HepG2 (cell line): ENCODE data around the gene LDB3.

Experiments used
- CHD2 ChIP-seq: IDR thresholded peaks from 2 replicates; pipeline ENCODE4 v1.6.1; 2011; ENCODE audit warnings: low read depth, low read length, improper control_type of control experiment
- ETV5 ChIP-seq: IDR thresholded peaks from 2 replicates; pipeline ENCODE4 v1.6.1; 2018; ENCODE audit warnings: missing biosample characterization, missing genetic modification reagents, inconsistent platforms, borderline replicate concordance
- EZH2 ChIP-seq: conservative IDR thresholded peaks from 2 replicates; pipeline ENCODE4 v1.6.1; 2012; ENCODE audit warnings: mild to moderate bottlenecking, low read depth, low read length, moderate library complexity
- ZFP90 ChIP-seq: sonication (generic); formaldehyde crosslinking; IDR thresholded peaks from 2 replicates; pipeline ENCODE4 v1.8.0; 2022; ENCODE audit warnings: missing genetic modification reagents, mild to moderate bottlenecking, inconsistent platforms, borderline replicate concordance
- ZNF383 ChIP-seq: sonication (generic); formaldehyde crosslinking; IDR thresholded peaks from 2 replicates; pipeline ENCODE4 v1.4.0; 2020; ENCODE audit warnings: missing genetic modification reagents, mild to moderate bottlenecking, borderline replicate concordance
- ZNF547 ChIP-seq: sonication (generic); formaldehyde crosslinking; IDR thresholded peaks from 2 replicates; pipeline ENCODE4 v1.5.1; 2020; ENCODE audit warnings: mild to moderate bottlenecking, missing genetic modification reagents
- TF ChIP-seq, protein P1 (sequence below): sonication (generic); formaldehyde crosslinking; IDR thresholded peaks from 2 replicates; pipeline ENCODE4 v1.5.0; 2020; ENCODE audit warnings: mild to moderate bottlenecking, missing genetic modification reagents, moderate library complexity
- TF ChIP-seq, protein P2 (sequence below): sonication (generic); formaldehyde crosslinking; IDR thresholded peaks from 2 replicates; pipeline ENCODE4 v1.4.0; 2020; ENCODE audit warnings: missing genetic modification reagents; ENCODE audit errors: not compliant biosample characterization
- TF ChIP-seq, protein P3 (sequence below), 2 experiments: IDR thresholded peaks; 2 replicates each; pipeline ENCODE4 v1.6.1; 2011 to 2012; ENCODE audit warnings: low read length in 2 of 2, borderline replicate concordance in 1 of 2, low read depth in 1 of 2, mild to moderate bottlenecking in 1 of 2, moderate library complexity in 1 of 2
- TF ChIP-seq, protein P4 (sequence below): sonication (generic); formaldehyde crosslinking; IDR thresholded peaks from 2 replicates; pipeline ENCODE4 v1.4.0; 2020; ENCODE audit warnings: missing genetic modification reagents

DNA sequence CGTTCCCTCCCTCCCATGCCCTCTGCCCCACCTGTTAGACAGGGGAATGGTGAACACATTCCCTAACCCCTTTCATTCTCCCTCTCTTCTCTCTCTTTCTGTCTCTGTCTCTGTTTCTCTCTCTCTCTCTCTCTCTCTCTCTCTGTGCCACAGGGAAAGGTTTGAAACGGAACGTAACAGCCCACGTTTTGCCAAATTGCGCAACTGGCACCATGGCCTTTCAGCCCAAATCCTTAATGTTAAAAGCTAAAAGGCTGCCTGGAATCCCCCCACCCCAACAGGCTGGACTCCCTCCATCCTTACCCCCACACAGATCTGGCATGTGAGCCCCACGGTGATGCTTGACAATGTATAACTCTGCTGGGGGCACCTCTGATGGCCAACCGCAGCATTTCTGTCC lies 30.8 kb downstream of the LDB3 start:
- no peak for TF ChIP-seq ZFP90 (CRISPR knock-in tag)
- TF ChIP-seq, protein P1, sequence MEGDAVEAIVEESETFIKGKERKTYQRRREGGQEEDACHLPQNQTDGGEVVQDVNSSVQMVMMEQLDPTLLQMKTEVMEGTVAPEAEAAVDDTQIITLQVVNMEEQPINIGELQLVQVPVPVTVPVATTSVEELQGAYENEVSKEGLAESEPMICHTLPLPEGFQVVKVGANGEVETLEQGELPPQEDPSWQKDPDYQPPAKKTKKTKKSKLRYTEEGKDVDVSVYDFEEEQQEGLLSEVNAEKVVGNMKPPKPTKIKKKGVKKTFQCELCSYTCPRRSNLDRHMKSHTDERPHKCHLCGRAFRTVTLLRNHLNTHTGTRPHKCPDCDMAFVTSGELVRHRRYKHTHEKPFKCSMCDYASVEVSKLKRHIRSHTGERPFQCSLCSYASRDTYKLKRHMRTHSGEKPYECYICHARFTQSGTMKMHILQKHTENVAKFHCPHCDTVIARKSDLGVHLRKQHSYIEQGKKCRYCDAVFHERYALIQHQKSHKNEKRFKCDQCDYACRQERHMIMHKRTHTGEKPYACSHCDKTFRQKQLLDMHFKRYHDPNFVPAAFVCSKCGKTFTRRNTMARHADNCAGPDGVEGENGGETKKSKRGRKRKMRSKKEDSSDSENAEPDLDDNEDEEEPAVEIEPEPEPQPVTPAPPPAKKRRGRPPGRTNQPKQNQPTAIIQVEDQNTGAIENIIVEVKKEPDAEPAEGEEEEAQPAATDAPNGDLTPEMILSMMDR (CRISPR knock-in tag), result no peak
- TF ChIP-seq, protein P2, sequence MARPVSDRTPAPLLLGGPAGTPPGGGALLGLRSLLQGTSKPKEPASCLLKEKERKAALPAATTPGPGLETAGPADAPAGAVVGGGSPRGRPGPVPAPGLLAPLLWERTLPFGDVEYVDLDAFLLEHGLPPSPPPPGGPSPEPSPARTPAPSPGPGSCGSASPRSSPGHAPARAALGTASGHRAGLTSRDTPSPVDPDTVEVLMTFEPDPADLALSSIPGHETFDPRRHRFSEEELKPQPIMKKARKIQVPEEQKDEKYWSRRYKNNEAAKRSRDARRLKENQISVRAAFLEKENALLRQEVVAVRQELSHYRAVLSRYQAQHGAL (CRISPR knock-in tag), result no peak
- no peak for TF ChIP-seq EZH2
- TF ChIP-seq, protein P3, sequence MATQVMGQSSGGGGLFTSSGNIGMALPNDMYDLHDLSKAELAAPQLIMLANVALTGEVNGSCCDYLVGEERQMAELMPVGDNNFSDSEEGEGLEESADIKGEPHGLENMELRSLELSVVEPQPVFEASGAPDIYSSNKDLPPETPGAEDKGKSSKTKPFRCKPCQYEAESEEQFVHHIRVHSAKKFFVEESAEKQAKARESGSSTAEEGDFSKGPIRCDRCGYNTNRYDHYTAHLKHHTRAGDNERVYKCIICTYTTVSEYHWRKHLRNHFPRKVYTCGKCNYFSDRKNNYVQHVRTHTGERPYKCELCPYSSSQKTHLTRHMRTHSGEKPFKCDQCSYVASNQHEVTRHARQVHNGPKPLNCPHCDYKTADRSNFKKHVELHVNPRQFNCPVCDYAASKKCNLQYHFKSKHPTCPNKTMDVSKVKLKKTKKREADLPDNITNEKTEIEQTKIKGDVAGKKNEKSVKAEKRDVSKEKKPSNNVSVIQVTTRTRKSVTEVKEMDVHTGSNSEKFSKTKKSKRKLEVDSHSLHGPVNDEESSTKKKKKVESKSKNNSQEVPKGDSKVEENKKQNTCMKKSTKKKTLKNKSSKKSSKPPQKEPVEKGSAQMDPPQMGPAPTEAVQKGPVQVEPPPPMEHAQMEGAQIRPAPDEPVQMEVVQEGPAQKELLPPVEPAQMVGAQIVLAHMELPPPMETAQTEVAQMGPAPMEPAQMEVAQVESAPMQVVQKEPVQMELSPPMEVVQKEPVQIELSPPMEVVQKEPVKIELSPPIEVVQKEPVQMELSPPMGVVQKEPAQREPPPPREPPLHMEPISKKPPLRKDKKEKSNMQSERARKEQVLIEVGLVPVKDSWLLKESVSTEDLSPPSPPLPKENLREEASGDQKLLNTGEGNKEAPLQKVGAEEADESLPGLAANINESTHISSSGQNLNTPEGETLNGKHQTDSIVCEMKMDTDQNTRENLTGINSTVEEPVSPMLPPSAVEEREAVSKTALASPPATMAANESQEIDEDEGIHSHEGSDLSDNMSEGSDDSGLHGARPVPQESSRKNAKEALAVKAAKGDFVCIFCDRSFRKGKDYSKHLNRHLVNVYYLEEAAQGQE (IDR thresholded peaks at IDR 0.05; ENCODE audit: borderline replicate concordance in 1 of 2, low read depth in 1 of 2, low read length in 2 of 2), result no peak
- no peak for TF ChIP-seq CHD2
- no peak for TF ChIP-seq ZNF547
- no peak for TF ChIP-seq ZNF383
- TF ChIP-seq ETV5 (CRISPR knock-in tag), result no peak
- TF ChIP-seq, protein P4, sequence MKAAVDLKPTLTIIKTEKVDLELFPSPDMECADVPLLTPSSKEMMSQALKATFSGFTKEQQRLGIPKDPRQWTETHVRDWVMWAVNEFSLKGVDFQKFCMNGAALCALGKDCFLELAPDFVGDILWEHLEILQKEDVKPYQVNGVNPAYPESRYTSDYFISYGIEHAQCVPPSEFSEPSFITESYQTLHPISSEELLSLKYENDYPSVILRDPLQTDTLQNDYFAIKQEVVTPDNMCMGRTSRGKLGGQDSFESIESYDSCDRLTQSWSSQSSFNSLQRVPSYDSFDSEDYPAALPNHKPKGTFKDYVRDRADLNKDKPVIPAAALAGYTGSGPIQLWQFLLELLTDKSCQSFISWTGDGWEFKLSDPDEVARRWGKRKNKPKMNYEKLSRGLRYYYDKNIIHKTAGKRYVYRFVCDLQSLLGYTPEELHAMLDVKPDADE (CRISPR knock-in tag), result no peak
